RWPE1 (cell line): ENCODE results near the gene MRPS26.

Source experiments
- CTCF ChIA-PET: fragments of 350-600 bp; sonication (Branson Sonifier 250); formaldehyde crosslinking; extraction: SDS; loops from one replicate; lab custom pipeline; 2021; lab: Yijun Ruan, JAX
- POLR2A ChIA-PET: fragments of 400-600 bp; formaldehyde crosslinking; extraction: SDS; loops from one replicate; lab custom pipeline; 2020; ENCODE audit warnings: antibody characterized with exemption; ENCODE audit not compliant: low non-redundant PET; lab: Yijun Ruan, JAX
- DNase-seq: peaks from one replicate; pipeline ENCODE4 v3.0.0; 2012; ENCODE audit warnings: low spot score
- H3K27ac ChIP-seq: fragments of 450-650 bp; 2 replicates; pipeline ENCODE4 v1.5.1; 2017
- TF ChIP-seq, protein P1 (sequence below): fragments of 450-650 bp; conservative IDR thresholded peaks from 2 replicates; pipeline ENCODE4 v1.5.1; 2017; ENCODE audit warnings: low read depth, mild to moderate bottlenecking

MRPS26 gene

DNA sequence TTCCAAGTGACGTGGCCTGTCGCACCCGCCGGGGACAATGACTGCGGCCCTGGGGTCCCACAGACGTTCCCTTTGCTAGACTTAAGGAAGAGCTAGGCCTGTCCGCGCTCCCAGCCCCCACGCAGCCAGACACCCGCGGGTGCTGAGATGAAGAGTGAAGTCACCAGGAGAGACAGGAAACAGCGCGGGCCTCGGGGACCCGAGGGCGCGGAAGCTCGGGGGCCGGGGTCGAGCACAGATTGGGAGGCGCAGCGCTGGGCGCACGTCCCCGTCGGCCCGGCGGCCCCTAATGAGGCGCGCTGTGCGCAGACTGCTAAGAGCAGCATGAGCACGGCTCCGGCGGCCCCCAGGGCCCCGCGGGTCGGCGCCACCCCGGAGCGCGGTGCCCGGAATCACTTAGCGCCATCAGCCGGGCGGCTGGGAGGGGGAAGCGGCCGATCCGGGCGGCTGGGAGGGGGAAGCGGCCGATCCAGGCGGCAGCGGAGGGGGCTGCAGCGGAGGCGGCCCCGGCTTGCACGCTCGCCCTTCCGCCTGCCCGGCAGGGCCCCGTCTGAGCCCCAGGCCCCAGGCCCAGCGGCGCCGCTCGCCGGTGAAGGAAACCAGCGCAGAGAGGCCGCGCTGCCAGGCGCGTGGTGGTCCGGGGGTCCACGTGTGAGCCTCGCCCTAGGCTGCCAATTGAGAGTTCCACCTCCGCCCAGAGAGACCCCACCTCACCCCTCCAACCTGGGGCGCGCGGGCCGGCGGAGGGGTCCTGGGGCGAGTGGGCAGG is 46.9 kb downstream of the MRPS26 start:
- CTCF ChIA-PET = no interaction called here
- POLR2A ChIA-PET = no interaction called here
- DNase-seq = no peak
- H3K27ac ChIP-seq = no peak overlapping the region
- TF ChIP-seq, protein P1, sequence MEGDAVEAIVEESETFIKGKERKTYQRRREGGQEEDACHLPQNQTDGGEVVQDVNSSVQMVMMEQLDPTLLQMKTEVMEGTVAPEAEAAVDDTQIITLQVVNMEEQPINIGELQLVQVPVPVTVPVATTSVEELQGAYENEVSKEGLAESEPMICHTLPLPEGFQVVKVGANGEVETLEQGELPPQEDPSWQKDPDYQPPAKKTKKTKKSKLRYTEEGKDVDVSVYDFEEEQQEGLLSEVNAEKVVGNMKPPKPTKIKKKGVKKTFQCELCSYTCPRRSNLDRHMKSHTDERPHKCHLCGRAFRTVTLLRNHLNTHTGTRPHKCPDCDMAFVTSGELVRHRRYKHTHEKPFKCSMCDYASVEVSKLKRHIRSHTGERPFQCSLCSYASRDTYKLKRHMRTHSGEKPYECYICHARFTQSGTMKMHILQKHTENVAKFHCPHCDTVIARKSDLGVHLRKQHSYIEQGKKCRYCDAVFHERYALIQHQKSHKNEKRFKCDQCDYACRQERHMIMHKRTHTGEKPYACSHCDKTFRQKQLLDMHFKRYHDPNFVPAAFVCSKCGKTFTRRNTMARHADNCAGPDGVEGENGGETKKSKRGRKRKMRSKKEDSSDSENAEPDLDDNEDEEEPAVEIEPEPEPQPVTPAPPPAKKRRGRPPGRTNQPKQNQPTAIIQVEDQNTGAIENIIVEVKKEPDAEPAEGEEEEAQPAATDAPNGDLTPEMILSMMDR = no peak

DNA sequence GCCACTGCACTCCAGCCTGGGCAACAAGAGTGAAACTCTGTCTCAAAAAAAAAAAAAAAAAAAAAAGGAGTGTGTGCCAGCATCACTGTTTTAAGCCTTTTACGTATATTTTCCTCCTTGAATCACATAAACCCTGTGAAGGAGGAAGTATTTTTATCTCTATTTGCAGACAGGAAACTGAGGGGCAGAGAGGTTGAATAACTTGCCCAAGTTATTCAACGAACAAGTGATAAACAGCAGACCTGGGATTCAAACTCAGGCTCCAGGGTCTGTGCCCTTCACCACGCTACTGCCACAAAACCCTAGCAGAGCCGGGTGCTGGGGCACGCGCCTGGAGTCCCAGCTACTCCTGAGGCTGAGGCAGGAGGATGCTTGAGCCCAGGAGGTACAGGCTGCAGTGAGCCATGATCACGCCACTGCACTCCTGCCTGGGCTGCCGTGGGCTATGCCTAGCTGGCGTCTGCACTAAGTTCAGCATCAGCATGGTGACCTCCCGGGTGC is 48.1 kb downstream of the MRPS26 start:
- ChIA-PET CTCF (no interaction called here), POLR2A (no interaction called here)
- H3K27ac ChIP-seq = no peak overlapping the region
- TF ChIP-seq, protein P1 = no peak
- DNase-seq = no peak

DNA sequence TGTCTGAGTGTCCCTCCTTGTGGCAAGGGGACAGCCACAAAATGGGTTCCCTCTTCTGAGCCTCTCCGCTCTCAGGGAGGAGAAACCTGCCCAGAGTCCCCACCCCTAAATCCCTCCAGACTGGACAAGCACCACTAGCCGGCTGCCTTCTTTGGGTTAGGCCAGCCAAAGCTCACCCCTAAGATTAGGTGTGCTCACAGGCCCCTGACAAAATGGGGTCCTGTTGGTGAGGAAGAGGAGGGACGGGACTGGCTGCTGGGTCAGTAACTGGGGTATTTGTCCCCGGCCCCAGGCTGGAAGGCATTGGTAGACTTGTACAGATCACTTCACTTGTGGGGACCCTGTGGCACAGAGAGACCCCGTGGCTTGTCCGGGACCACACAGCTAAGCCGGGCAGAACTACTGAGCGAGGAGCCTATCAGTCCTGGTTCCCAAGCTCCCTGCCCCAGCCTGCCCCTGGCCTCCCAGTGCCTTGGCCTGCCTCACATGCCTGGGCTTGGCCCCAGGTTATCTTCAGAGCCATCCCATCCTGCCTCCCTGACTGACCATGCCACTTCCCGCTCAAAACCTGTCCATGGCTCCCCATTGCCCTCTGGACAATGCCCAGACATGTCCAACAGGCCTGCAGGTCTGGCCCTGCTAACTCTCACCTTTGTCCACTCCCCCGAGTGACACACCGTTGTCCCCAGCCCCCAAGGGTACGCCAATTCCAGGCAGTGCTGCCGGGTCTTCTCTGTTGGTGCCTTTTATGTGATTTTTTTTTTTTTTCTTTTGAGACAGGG is 49.2 kb downstream of the MRPS26 start:
- ChIA-PET POLR2A (interaction anchor here (0.6 kb wide), 1 partner anchor 244 kb away, joined by 3 read pairs; no protein-coding TSS in a partner anchor), CTCF (interaction anchor here (0.7 kb wide), 1 partner anchor 343 kb away, joined by 3 read pairs; no protein-coding TSS in a partner anchor)
- TF ChIP-seq, protein P1 = no peak
- peak overlapping the region; percentile 31 for H3K27ac ChIP-seq
- no peak for DNase-seq
